A549 treated with dexamethasone at 1 μM for 4 hours (cell line): Measurements from ENCODE around the gene ZNF605. TPM values are rescaled to one million over a fixed set of nuclear protein-coding genes. Genes with fewer than 3 reads are reported as not detected.

Experiments used
- total RNA-seq: library from RNA; stranded (reverse); fragments of 200-300 nt; extraction: Qiagen RNA extraction; gene quantifications from 5 replicates; pipeline ENCODE4 v1.2.3, GENCODE V29; 2022

Gene ZNF605
- total RNA-seq, result 1.9 to 4.4 TPM (median 3.6 TPM) in 5 replicates

GRCh38 chr12:132956011-132956788 is at the start of gene ZNF605:
Gene ZNF605 (minus strand): TSS chr12:132956306. CDS start chr12:132945635, 10,671 bp downstream.

DNA sequence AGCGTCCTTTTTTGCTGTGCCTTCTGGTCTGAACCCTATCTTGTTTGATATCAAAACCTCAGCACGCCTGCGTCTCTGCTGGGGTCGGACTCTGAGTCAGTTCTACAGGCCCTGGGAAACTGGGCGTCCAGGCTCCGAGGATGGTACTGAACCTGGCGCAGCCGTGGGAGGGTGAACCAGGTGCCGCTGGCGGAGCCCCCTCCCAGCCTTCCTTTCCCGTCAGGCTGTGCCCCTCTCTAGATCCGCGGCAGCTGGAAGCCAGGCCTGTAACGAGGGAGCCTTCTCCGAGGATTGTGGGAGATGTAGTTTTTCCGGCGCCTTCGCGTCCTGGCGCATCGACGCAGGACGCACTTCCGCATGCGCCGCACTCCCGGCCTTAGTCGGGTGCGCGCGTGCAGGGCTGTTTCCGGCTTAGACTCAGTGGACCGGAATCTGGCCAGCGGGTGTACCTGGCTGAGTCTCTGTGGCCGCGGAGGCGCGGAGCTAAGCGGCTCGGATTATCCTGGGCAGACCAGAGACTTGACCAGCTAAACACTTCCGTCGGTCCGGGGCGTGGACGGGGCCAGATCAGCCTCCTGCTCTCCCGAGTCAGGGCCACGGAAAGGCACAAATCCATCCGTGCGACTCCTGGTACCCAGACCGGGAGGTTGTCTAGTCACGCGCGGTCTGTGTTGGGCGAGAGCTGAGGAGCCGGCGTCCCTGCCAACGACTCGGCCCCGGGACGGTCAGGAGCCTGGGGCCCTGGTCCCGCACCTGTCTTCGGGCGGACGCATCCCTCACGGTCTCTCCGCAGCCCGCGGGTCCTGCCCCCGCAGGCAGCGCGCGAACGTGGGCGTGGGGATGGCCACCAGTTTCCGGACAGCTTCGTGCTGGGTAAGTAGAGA is 30.1 kb upstream of the ZNF605 start, which contains the start of gene ZNF26:
Gene ZNF26 (plus strand): TSS at position 367 of the 884 bp plus-strand sequence. CDS start 474 bp downstream, at position 841.

GRCh38 chr12:132887513-132888351 is 68.4 kb downstream of the ZNF605 start, which contains the start of gene CHFR:
Gene CHFR (minus strand): TSS chr12:132887605. CDS start chr12:132887328, 277 bp downstream.

Other genes with a start within 250 kb of the ZNF605 start
- gene PGAM5, start 245.5 kb downstream of the ZNF605 start, total RNA-seq, result 36.8 to 61.2 TPM (median 57.3 TPM) in 5 replicates
- 65.4 to 81.8 TPM (median 72.6 TPM) in 5 replicates for gene ANKLE2, start 194.5 kb downstream of the ZNF605 start, total RNA-seq
- gene GOLGA3, start 127.4 kb downstream of the ZNF605 start, total RNA-seq, result 19.9 to 28.5 TPM (median 27.3 TPM) in 5 replicates
- 19.1 to 25.7 TPM (median 23.0 TPM) in 5 replicates for gene CHFR, start 68.7 kb downstream of the ZNF605 start, total RNA-seq
- 6.3 to 9.1 TPM (median 8.1 TPM) in 5 replicates for gene ZNF26, start 30.1 kb upstream of the ZNF605 start, total RNA-seq
- gene ZNF84, start 81.2 kb upstream of the ZNF605 start, total RNA-seq, result 11.0 to 12.9 TPM (median 11.9 TPM) in 5 replicates
- 7.6 to 9.6 TPM (median 9.1 TPM) in 5 replicates for gene ZNF140, start 124.6 kb upstream of the ZNF605 start, total RNA-seq
- 0.30 to 0.41 TPM (median 0.34 TPM) in 5 replicates for gene ZNF891, start 174.0 kb upstream of the ZNF605 start, total RNA-seq
- 1.0 to 1.7 TPM (median 1.6 TPM) in 5 replicates for gene ZNF10, start 174.3 kb upstream of the ZNF605 start, total RNA-seq
- gene ZNF268, start 225.2 kb upstream of the ZNF605 start, total RNA-seq, result 10.1 to 14.0 TPM (median 13.1 TPM) in 5 replicates